Upper lobe of left lung (tissue), 4 donors: ENCODE results near the gene MIPOL1.
"Not testable (repeated sequence)": the region's sequence is repeated elsewhere in the genome, so short reads cannot be mapped to it uniquely, and the experiment has no call there.

Experiments used
- CTCF ChIP-seq, 6 experiments: fragments of 450-650 bp in 4 of 6; fragments of 200-600 bp in 2 of 6; sonication (generic) in 2 of 6; IDR thresholded peaks; one replicate each; pipeline ENCODE4 v1.5.1; 2016 to 2019; ENCODE audit warnings: antibody characterized with exemption in 6 of 6
- EP300 ChIP-seq, 4 donors: sonication (generic); formaldehyde crosslinking; IDR thresholded peaks; one replicate each; pipeline ENCODE4 v1.5.1; 2017; ENCODE audit warnings: antibody characterized with exemption in 4 of 4, control low read depth in 2 of 4
- POLR2A ChIP-seq, 4 donors: fragments of 450-650 bp; IDR thresholded peaks; one replicate each; pipeline ENCODE4 v1.5.1; 2016 to 2017; ENCODE audit warnings: antibody characterized with exemption in 4 of 4, mild to moderate bottlenecking in 2 of 4
- POLR2AphosphoS5 ChIP-seq, 2 donors: sonication (generic); formaldehyde crosslinking; IDR thresholded peaks; one replicate each; pipeline ENCODE4 v1.5.1; 2017; ENCODE audit warnings: antibody characterized with exemption in 2 of 2

GRCh38 chr14:37209617-37210016 lies 11.9 kb downstream of the MIPOL1 start:
- TF ChIP-seq POLR2AphosphoS5, CTCF, EP300, POLR2A (IDR thresholded peaks at IDR 0.05): not testable (repeated sequence)
